Measurements from ENCODE around the gene SDF4.

- TF ChIP-seq MTA3 (CRISPR knock-in tag; IDR thresholded peaks at IDR 0.05) (no peak), SMARCE1 (IDR thresholded peaks at IDR 0.05; ENCODE audit: borderline replicate concordance) (no peak)
- TF ChIP-seq, protein P1, sequence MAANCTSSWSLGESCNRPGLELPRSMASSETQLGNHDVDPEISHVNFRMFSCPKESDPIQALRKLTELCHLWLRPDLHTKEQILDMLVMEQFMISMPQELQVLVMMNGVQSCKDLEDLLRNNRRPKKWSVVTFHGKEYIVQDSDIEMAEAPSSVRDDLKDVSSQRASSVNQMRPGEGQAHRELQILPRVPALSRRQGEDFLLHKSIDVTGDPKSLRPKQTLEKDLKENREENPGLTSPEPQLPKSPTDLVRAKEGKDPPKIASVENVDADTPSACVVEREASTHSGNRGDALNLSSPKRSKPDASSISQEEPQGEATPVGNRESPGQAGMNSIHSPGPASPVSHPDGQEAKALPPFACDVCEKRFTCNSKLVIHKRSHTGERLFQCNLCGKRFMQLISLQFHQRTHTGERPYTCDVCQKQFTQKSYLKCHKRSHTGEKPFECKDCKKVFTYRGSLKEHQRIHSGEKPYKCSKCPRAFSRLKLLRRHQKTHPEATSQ (CRISPR knock-in tag; IDR thresholded peaks at IDR 0.05; ENCODE audit: borderline replicate concordance), result no peak
Measured at GRCh38 chr1:1255078-1255477, 23.3 kb upstream of the SDF4 start.
